ENCODE measurements around the gene BCR. TPM values are rescaled to one million over a fixed set of nuclear protein-coding genes. Genes with fewer than 3 reads are reported as not detected.

The BCR gene
- total and polyA plus RNA-seq, 2 of the 4 experiments (the other 2 are of a cell fraction) = 28.9 to 44.6 TPM

DNA sequence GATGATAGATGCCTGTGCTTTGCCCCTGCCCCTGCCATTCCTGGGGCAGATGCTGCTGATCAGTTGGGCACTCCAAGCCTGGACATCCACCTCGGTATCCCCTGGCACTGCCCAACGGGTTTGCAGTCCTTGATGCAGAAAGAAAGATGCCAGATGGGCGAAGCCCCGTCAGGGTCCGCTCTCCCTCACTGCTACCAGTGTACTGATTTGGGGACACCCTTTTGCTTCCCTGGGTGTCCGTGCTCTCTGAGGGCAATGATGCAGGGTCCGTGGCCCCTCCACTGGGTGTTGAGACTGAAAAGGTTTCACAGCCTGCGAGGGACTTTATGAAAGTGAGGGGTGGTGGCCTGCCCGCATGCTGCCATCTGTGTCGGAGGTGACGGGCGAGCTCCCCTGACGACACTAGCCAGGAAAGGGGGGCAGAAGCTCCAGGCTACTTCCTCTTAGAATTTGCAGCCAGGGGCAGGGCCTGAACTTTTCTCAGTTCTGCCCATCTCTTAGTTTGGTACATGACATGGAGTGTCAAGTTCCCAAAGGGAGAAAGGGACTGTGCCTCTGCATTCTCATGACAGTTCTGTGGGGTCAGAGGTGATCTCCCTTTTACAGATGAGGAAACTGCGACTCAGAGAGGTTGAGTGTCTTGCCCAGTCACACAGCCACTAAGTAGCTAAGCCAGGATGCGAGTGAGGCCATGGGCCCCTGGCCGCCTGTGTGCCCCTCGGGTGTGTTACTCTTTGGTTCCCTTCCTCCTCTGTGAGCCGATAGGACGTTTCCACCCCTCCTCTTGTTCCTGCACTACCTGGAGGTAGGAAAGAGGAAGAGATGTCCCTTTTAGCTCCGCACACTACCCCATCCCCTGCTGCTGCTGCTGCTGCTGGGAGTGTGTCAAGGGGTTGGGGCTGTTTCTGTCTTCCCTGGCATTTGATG is 96.6 kb downstream of the BCR start:
- dilution Hi-C loops (cut with HindIII; ENCODE audit: low sequenced_read_pairs, unreplicated experiment) = no loop called here
- Histone ChIP-seq H3K4me1 (ENCODE audit: control insufficient read depth, insufficient read depth, low read length) (peaks cover 2% of the 10 kb centered on the region; the same call in 1 of the 2 replicates), H3K79me1 (ENCODE audit: low read depth in 1 of 2, low read length in 2 of 2) (no peaks in the 10 kb centered on the region; a peak in 1 of 4 replicates), H2BK15ac (ENCODE audit: low read depth, low read length) (no peak overlapping the region), H3K18ac (ENCODE audit: low read depth, low read length) (no peak overlapping the region), H4K91ac (ENCODE audit: insufficient read depth, low read depth, low read length) (no peak overlapping the region), H3K9me1 (ENCODE audit: insufficient read depth, low read length) (no peaks in the 10 kb centered on the region), H3K27ac (ENCODE audit: insufficient read depth, low read length) (no peak overlapping the region), H4K5ac (ENCODE audit: low read depth, low read length) (no peak overlapping the region), H2BK5ac (ENCODE audit: low read depth, low read length, poor library complexity, severe bottlenecking) (no peak overlapping the region), H3K4ac (ENCODE audit: low read depth, low read length) (no peak overlapping the region), H3K4me3 (ENCODE audit: insufficient read depth, low read depth, low read length) (no peak overlapping the region), H4K20me1 (ENCODE audit: insufficient read depth, low read length) (no peaks in the 10 kb centered on the region; the same call in none of the 2 replicates), H2AK9ac (replicated peaks; ENCODE audit: low read depth, low read length, poor library complexity) (no peak overlapping the region), H4K8ac (ENCODE audit: low read depth in 2 of 2, low read length in 2 of 2) (no peak overlapping the region), H3K36me3 (ENCODE audit: control insufficient read depth, insufficient read depth, low read length) (peaks cover 49% of the 10 kb centered on the region), H3K56ac (ENCODE audit: extremely low read depth, insufficient read depth, low read length) (no peak overlapping the region), H3K27me3 (ENCODE audit: control insufficient read depth, insufficient read depth, low read length) (no peaks in the 10 kb centered on the region), H3K23ac (ENCODE audit: low read depth, low read length) (no peak overlapping the region), H2AK5ac (ENCODE audit: low read depth, low read length) (no peak overlapping the region), H2BK20ac (ENCODE audit: low read depth, low read length) (no peak overlapping the region), H3K4me2 (ENCODE audit: low read depth, low read length) (no peak overlapping the region), H2BK120ac (ENCODE audit: low read depth, low read length) (no peak overlapping the region), H3K14ac (replicated peaks; ENCODE audit: low read depth, low read length) (no peak overlapping the region), H2AFZ (replicated peaks; ENCODE audit: low read length, poor library complexity) (no peak overlapping the region), H3K9me3 (ENCODE audit: control insufficient read depth, insufficient read depth, low read length) (no peaks in the 10 kb centered on the region), H3K9ac (ENCODE audit: low read depth, low read length) (no peak overlapping the region)
- ATAC-seq (ENCODE audit: low read depth) (no peak), DNase-seq (no peak)
- WGBS, 2 experiments (ENCODE audit: extremely low coverage in 2 of 2, insufficient read length in 1 of 2) = 87% methylated on average over 6 of the region's 20 CpGs; no CpG with 5 or more reads in 1 of the 2 experiments
- CTCF ChIA-PET = no interaction called here
- no TSS peak for BruUV-seq (replicated peaks)
- intact Hi-C loops (cut with micrococcal nuclease) = no loop called here
- TF ChIP-seq, protein P1, sequence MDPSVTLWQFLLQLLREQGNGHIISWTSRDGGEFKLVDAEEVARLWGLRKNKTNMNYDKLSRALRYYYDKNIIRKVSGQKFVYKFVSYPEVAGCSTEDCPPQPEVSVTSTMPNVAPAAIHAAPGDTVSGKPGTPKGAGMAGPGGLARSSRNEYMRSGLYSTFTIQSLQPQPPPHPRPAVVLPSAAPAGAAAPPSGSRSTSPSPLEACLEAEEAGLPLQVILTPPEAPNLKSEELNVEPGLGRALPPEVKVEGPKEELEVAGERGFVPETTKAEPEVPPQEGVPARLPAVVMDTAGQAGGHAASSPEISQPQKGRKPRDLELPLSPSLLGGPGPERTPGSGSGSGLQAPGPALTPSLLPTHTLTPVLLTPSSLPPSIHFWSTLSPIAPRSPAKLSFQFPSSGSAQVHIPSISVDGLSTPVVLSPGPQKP (IDR thresholded peaks at IDR 0.05; ENCODE audit: borderline replicate concordance, low read depth, low read length) = no peak
- no peak for TF ChIP-seq MAFK (IDR thresholded peaks at IDR 0.05; ENCODE audit: low read depth, low read length)
- TF ChIP-seq CHD1 (IDR thresholded peaks at IDR 0.05; ENCODE audit: low read depth, low read length) = no peak
- TF ChIP-seq BHLHE40 (IDR thresholded peaks at IDR 0.05; ENCODE audit: low read depth, low read length) = no peak
- TF ChIP-seq RCOR1 (IDR thresholded peaks at IDR 0.05; ENCODE audit: insufficient replicate concordance, low read length) = no peak
- TF ChIP-seq, protein P2, sequence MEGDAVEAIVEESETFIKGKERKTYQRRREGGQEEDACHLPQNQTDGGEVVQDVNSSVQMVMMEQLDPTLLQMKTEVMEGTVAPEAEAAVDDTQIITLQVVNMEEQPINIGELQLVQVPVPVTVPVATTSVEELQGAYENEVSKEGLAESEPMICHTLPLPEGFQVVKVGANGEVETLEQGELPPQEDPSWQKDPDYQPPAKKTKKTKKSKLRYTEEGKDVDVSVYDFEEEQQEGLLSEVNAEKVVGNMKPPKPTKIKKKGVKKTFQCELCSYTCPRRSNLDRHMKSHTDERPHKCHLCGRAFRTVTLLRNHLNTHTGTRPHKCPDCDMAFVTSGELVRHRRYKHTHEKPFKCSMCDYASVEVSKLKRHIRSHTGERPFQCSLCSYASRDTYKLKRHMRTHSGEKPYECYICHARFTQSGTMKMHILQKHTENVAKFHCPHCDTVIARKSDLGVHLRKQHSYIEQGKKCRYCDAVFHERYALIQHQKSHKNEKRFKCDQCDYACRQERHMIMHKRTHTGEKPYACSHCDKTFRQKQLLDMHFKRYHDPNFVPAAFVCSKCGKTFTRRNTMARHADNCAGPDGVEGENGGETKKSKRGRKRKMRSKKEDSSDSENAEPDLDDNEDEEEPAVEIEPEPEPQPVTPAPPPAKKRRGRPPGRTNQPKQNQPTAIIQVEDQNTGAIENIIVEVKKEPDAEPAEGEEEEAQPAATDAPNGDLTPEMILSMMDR (conservative IDR thresholded peaks at IDR 0.05; ENCODE audit: low read depth, low read length) = no peak
- no peak for TF ChIP-seq FOS (IDR thresholded peaks at IDR 0.05; ENCODE audit: low read depth, low read length)
- TF ChIP-seq RAD21 (IDR thresholded peaks at IDR 0.05; ENCODE audit: low read length) = no peak
- TF ChIP-seq RFX5 (IDR thresholded peaks at IDR 0.05; ENCODE audit: low read depth, low read length) = no peak
- no peak for TF ChIP-seq CEBPB (IDR thresholded peaks at IDR 0.05; ENCODE audit: low read depth, low read length)
- no peak for TF ChIP-seq NFE2L2 (IDR thresholded peaks at IDR 0.05; ENCODE audit: low read depth, low read length)
- TF ChIP-seq MXI1 (IDR thresholded peaks at IDR 0.05; ENCODE audit: borderline replicate concordance, low read depth, low read length) = no peak
- TF ChIP-seq SMC3 (IDR thresholded peaks at IDR 0.05; ENCODE audit: low read depth, low read length) = no peak
- no peak for TF ChIP-seq POLR2A (IDR thresholded peaks at IDR 0.05; ENCODE audit: low read depth, low read length)
- in situ Hi-C loops (cut with MboI; ENCODE audit: low sequenced_read_pairs) = loop anchor here (5.0 to 25.0 kb wide), 2 partner anchors 100 to 315 kb away; no protein-coding TSS in a partner anchor
- POLR2A ChIA-PET (ENCODE audit: unreplicated experiment) = no interaction called here

All from IMR-90 (cell line).